Caki2 (cell line): ENCODE data around the gene TMEM151A. TPM values are rescaled to one million over a fixed set of nuclear protein-coding genes. Genes with fewer than 3 reads are reported as not detected.

ENCODE experiments used
- DNase-seq: peaks from one replicate; pipeline ENCODE4 v3.0.0-alpha.2; 2015; ENCODE audit warnings: low read depth
- in situ Hi-C: cut with HindIII; loops from 2 replicates; pipeline ENCODE4 v1.10.0; 2016; ENCODE audit warnings: low sequenced_read_pairs, low pct_unique_long_range_greater_than_20kb, mixed read lengths
- total RNA-seq: library from RNA; depleted of rRNA; stranded (reverse); fragments of >200 nt; shearing (Covaris generic); gene quantifications from 2 replicates; pipeline ENCODE4 v1.2.3, GENCODE V29; 2014; ENCODE audit warnings: low replicate concordance; rRNA removed

TMEM151A gene
- total RNA-seq, 1 experiment from 2014 or later = not detected

- in situ Hi-C loops = no loop called here
- no peak for DNase-seq
Measured at GRCh38 chr11:66339162-66339675, 47.5 kb downstream of the TMEM151A start.

- DNase-seq = no peak
- in situ Hi-C loops = no loop called here
Measured at GRCh38 chr11:66339686-66340483, 48.2 kb downstream of the TMEM151A start.

- no peak for DNase-seq
- in situ Hi-C loops = no loop called here
Measured at GRCh38 chr11:66340596-66341501, 49.2 kb downstream of the TMEM151A start.

- in situ Hi-C loops = no loop called here
- no peak for DNase-seq
Measured at GRCh38 chr11:66341502-66342126, 49.9 kb downstream of the TMEM151A start.

DNA sequence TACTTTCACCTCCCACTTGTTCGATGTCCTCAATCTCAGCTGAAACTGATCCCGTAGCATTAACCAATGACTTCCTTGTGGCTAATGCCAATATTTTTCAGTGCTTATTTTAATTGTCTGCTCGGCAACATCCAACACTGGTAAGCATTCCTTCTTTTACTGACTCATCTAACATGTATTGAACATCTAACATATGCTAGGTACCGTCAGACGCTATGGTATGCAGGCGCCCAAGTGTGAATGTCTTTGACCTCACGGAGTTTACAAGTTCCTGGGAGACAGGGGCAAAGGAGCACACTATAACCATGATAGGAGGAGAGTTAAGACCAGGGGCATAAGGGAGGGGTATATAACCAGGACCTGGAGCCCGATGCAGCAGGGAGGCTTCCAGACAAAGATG is 51.5 kb downstream of the TMEM151A start:
- DNase-seq = no peak
- in situ Hi-C loops = no loop called here

DNA sequence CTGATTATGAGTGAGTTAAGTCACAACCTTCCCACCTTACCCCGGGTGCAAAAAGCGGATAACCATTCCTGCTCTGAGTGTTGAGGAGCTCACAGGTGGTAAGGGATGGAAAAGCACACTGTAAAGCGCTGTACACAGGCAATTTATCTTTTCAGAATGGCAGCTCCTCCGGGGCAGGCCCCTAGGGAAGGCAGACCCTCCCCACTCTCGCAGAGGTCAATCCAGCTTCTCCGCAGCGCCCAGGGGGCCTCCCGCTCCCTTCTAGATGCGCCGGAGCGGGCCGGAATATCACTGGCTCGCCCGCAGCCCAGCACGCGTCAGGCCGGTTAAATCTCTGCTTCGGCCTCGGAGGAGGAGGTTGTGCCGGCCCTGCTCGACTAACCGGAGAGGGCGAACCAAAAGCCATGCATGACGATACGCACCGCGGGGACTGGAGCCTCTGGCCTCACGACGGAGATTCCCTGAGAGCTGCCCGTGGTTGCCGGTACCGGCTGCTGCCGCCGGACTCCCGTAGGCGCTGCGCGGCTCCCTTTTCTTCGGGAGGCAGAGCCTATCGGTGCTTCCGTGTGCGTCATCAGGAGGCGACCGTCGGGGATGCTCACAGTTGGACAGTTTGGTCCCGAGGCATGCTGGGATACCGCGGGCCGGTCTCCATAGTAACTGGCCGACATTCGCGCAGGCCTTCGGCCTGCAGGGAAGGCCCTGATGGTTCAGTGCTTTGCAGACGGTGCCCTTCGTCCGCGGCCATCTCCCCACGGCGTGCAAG is 53.0 kb downstream of the TMEM151A start, which contains the start of gene BRMS1:
BRMS1 (minus strand) TSS at position 555 of the 766 bp plus-strand sequence. CDS start 2,870 bp downstream, outside the sequence.
- in situ Hi-C loops = no loop called here
- peak; percentile 85 for DNase-seq

DNA sequence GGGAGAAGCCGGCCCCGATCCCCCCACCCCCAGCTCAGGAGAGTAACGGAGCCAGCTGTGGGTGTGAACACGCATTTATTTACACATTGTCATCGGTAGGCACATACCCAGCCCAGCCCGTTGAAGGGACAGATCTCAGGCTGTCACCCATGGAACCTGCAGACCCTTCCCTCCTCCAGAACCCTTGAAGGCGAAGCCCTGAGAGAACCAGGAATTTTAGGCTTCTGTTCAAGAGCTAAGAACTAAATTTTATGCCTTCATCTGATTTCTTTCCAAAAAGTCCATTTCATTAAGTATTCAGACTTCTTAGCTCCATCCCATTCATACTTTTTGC is 53.6 kb downstream of the TMEM151A start:
- in situ Hi-C loops = no loop called here
- DNase-seq = no peak

Other genes starting within 250 kb of the TMEM151A start
- gene GAL3ST3, start 242.7 kb upstream of the TMEM151A start, total RNA-seq = not detected in 2 replicates
- gene SF3B2, start 239.5 kb upstream of the TMEM151A start, total RNA-seq = 191 and 216 TPM in 2 replicates
- gene PACS1, start 221.6 kb upstream of the TMEM151A start, total RNA-seq = 4.2 and 15.9 TPM in 2 replicates
- gene KLC2, start 34.2 kb upstream of the TMEM151A start, total RNA-seq = 23.9 and 41.1 TPM in 2 replicates
- gene RAB1B, start 23.3 kb upstream of the TMEM151A start, total RNA-seq = 55.4 and 56.1 TPM in 2 replicates
- 0.61 TPM in 1 of 2 replicates, not detected in the other for gene CNIH2, start 13.7 kb upstream of the TMEM151A start, total RNA-seq
- gene YIF1A, start 2.8 kb upstream of the TMEM151A start, total RNA-seq = 114 and 188 TPM in 2 replicates
- not detected in 2 replicates for gene CD248, start 25.1 kb downstream of the TMEM151A start, total RNA-seq
- gene RIN1, start 44.5 kb downstream of the TMEM151A start, total RNA-seq = 24.5 and 28.4 TPM in 2 replicates
- gene BRMS1, start 53.2 kb downstream of the TMEM151A start, total RNA-seq = 80.0 and 85.9 TPM in 2 replicates
- 58.0 and 65.4 TPM in 2 replicates for gene B4GAT1, start 55.7 kb downstream of the TMEM151A start, total RNA-seq
- not detected in 2 replicates for gene SLC29A2, start 79.9 kb downstream of the TMEM151A start, total RNA-seq
- not detected in 2 replicates for gene NPAS4, start 129.1 kb downstream of the TMEM151A start, total RNA-seq
- gene MRPL11, start 147.0 kb downstream of the TMEM151A start, total RNA-seq = 113 and 202 TPM in 2 replicates
- gene PELI3, start 175.0 kb downstream of the TMEM151A start, total RNA-seq = 10.0 and 16.7 TPM in 2 replicates
- gene DPP3, start 188.5 kb downstream of the TMEM151A start, total RNA-seq = 59.9 and 102 TPM in 2 replicates
- gene BBS1, start 218.7 kb downstream of the TMEM151A start, total RNA-seq = 20.6 and 28.0 TPM in 2 replicates